ENCODE data around the gene ZNF579. TPM values are rescaled to one million over a fixed set of nuclear protein-coding genes. Genes with fewer than 3 reads are reported as not detected.

The ZNF579 gene
- polyA plus RNA-seq, 2 of the 4 experiments (the other 2 are of a cell fraction): 6.5 to 16.2 TPM

- no peak for TF ChIP-seq HOXA7 (CRISPR knock-in tag; IDR thresholded peaks at IDR 0.05)
- TF ChIP-seq ATOH8 (CRISPR knock-in tag; IDR thresholded peaks at IDR 0.05; ENCODE audit: low read depth): no peak
- no peak for TF ChIP-seq ESRRA (IDR thresholded peaks at IDR 0.05; ENCODE audit: borderline replicate concordance, low read length)
- no peak for TF ChIP-seq KDM5A (IDR thresholded peaks at IDR 0.05)
- TF ChIP-seq ZSCAN20 (CRISPR knock-in tag; IDR thresholded peaks at IDR 0.05): no peak
- TF ChIP-seq HEYL (CRISPR knock-in tag; IDR thresholded peaks at IDR 0.05): no peak
- TF ChIP-seq CBX8 (IDR thresholded peaks at IDR 0.05): no peak
- TF ChIP-seq TFCP2L1 (CRISPR knock-in tag; IDR thresholded peaks at IDR 0.05): no peak
- no peak for TF ChIP-seq BHLHE40 (IDR thresholded peaks at IDR 0.05; ENCODE audit: low read depth, low read length)
- no peak for TF ChIP-seq ZC3H11A (IDR thresholded peaks at IDR 0.05)
- TF ChIP-seq, protein P1, sequence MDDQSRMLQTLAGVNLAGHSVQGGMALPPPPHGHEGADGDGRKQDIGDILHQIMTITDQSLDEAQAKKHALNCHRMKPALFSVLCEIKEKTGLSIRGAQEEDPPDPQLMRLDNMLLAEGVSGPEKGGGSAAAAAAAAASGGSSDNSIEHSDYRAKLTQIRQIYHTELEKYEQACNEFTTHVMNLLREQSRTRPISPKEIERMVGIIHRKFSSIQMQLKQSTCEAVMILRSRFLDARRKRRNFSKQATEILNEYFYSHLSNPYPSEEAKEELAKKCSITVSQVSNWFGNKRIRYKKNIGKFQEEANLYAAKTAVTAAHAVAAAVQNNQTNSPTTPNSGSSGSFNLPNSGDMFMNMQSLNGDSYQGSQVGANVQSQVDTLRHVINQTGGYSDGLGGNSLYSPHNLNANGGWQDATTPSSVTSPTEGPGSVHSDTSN (IDR thresholded peaks at IDR 0.05): no peak
- TF ChIP-seq EHF (CRISPR knock-in tag; IDR thresholded peaks at IDR 0.05): no peak
- no peak for TF ChIP-seq PHF8 (IDR thresholded peaks at IDR 0.05; ENCODE audit: borderline replicate concordance, low read depth)
- no peak for TF ChIP-seq HDAC2 (IDR thresholded peaks at IDR 0.05)
- TF ChIP-seq EP300 (IDR thresholded peaks at IDR 0.05): no peak
- ATAC-seq (no peak), FAIRE-seq (no peak), DNase-seq (ENCODE audit: low read depth in 1 of 2, low spot score in 1 of 2) (no peak)
- POLR2A ChIA-PET: interaction anchor here (0.7 to 0.9 kb wide), 2 partner anchors 13 to 31 kb away, joined by 3 read pairs; partner anchors contain the start of genes ZNF784 and ZNF865
- Histone ChIP-seq H3K9me3 (no peaks in the 10 kb centered on the region), H3K4me1 (peaks cover 2% of the 10 kb centered on the region; the same call in 1 of the 3 replicates), H3K4me3 (no peak overlapping the region), H3K4me2 (no peak overlapping the region), H3K27ac (no peak overlapping the region)
- WGBS (ENCODE audit: missing lambda C conversion rate): 98% methylated on average over 64 of the region's 68 CpGs
- CTCF ChIA-PET: interaction anchor here (1.1 to 1.9 kb wide), 7 partner anchors 13 to 451 kb away, joined by 3 to 7 read pairs (median 4); no protein-coding TSS in a partner anchor
Measured at GRCh38 chr19:55593096-55593772, 12.6 kb upstream of the ZNF579 start.

DNA sequence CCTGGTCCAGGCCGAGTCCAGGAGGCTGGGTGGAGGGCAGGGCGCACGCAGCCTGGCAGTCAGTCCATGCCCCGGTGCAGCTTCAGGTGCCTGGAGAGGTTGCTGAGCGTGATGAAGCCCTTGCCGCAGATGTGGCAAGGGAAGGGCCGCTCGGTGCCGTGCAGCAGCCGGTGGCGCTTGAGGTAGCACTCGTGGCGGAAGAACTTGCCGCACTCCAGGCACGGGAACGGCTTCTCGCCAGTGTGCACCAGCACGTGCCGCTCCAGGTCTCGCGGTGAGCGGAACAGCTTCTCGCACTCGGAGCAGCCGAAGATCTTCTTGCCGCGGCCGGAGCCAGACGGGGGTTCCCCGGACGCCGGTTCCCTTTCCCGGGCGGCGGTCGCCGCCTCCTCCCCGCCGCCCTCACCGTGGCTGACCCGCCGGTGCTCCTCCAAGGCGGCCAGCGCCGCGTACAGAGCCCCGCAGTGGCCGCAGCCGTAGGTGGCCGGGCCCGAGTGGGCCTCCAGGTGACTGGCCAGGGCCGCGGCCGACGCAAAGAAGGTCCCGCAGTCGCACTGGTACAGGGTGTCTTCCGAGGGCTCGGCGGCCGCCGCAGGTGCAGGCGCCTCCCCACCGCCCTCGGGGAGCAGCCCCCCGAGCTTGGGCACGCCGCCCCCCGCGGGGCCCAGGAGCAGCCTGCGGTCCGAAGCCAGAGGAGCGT lies 11.9 kb upstream of the ZNF579 start:
- DNase-seq (ENCODE audit: low read depth in 1 of 2, low spot score in 1 of 2) (no peak), ATAC-seq (no peak)

More for the DNA sequence above, 11.9 kb upstream of the ZNF579 start:
- POLR2A ChIA-PET: no interaction called here
- no peak overlapping the region for H3K4me3 ChIP-seq
- no peak overlapping the region for H3K27ac ChIP-seq
- CTCF ChIA-PET: interaction anchor here (0.8 to 1.9 kb wide), 5 partner anchors 14 to 451 kb away, joined by 3 to 7 read pairs (median 4); no protein-coding TSS in a partner anchor
- TF ChIP-seq, protein P2, sequence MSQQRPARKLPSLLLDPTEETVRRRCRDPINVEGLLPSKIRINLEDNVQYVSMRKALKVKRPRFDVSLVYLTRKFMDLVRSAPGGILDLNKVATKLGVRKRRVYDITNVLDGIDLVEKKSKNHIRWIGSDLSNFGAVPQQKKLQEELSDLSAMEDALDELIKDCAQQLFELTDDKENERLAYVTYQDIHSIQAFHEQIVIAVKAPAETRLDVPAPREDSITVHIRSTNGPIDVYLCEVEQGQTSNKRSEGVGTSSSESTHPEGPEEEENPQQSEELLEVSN (IDR thresholded peaks at IDR 0.05; ENCODE audit: borderline replicate concordance, low read depth): no peak
- TF ChIP-seq, protein P1 (IDR thresholded peaks at IDR 0.05): no peak
- no peak for TF ChIP-seq BHLHE40 (IDR thresholded peaks at IDR 0.05; ENCODE audit: low read depth, low read length)
- TF ChIP-seq, protein P3, sequence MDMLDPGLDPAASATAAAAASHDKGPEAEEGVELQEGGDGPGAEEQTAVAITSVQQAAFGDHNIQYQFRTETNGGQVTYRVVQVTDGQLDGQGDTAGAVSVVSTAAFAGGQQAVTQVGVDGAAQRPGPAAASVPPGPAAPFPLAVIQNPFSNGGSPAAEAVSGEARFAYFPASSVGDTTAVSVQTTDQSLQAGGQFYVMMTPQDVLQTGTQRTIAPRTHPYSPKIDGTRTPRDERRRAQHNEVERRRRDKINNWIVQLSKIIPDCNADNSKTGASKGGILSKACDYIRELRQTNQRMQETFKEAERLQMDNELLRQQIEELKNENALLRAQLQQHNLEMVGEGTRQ (IDR thresholded peaks at IDR 0.05): no peak
- no peak for TF ChIP-seq HOXB5 (CRISPR knock-in tag; IDR thresholded peaks at IDR 0.05)
- no peak for TF ChIP-seq KDM1A (IDR thresholded peaks at IDR 0.05; ENCODE audit: low read depth)
- TF ChIP-seq CEBPB (IDR thresholded peaks at IDR 0.05): no peak
- no peak for TF ChIP-seq GATA3 (IDR thresholded peaks at IDR 0.05; ENCODE audit: borderline replicate concordance)
- no peak for TF ChIP-seq MAFK (IDR thresholded peaks at IDR 0.05; ENCODE audit: partially characterized antibody)
- TF ChIP-seq KDM5A (IDR thresholded peaks at IDR 0.05): no peak
- H3K4me2 ChIP-seq: no peak overlapping the region
- no peaks in the 10 kb centered on the region for H3K4me1 ChIP-seq
- no peaks in the 10 kb centered on the region for H3K9me3 ChIP-seq
- 97% methylated on average over 55 of the region's 73 CpGs for WGBS (ENCODE audit: missing lambda C conversion rate)
- FAIRE-seq: no peak

All from A549 (cell line).